Kasumi-1 (cell line): Measurements from ENCODE around the gene MAN1A1.
"Not testable (repeated sequence)": the region's sequence is repeated elsewhere in the genome, so short reads cannot be mapped to it uniquely, and the experiment has no call there.

ENCODE experiments used
- DNase-seq, 2 experiments: peaks; one replicate each; lab custom pipeline; 2025; lab: John Stamatoyannopoulos, UW

Gene MAN1A1

DNA sequence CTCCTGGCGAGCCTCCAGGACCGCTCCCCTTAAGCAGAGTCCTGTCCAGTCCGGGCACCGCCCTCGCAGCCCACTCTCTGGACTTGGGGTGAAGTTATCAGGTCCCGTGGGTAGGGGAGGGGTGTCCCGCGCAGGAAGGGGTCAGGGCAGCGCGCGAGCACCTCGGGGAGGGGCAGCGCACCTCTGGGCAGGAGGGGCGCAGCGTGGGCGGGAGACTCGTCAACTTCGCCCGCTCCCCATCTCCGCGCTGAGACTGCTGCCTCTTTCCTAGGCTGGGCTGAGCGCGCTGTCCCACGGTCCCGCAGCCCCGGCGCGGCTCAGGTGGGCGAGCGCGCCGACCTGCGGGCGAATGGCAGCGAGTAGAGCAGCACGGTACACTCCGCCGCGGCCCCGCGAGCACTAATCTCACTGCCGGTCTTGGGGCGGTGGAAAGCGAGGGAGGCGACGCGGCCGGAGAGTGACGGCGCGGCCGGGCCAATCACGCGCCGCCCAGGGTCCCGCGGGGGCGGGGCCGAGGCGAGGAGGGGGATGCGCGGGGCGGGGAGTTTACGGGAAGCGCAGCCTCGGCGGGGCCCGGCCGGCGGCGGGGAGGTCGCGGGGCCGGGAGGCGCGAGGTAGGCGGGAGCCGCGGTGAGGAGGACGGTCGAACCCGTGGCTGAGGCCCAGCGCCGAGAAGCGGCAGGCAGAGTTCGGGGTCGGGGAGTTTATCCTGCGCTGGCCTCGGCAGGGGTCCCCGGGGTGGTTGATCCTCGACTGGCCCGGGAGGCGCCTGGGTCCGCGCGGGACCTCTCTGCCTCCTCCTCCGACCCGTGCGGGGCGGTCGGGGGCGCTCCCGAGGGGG, at the start of gene MAN1A1:
Gene MAN1A1, minus strand, starts transcription at position 401 of the 841 bp plus-strand sequence. CDS start 696 bp downstream, outside the sequence.
- peak; percentile 56 to 57 for DNase-seq

- DNase-seq = no peak
These were observed 45.6 kb upstream of the MAN1A1 start for GRCh38 chr6:119395192-119395591.

DNA sequence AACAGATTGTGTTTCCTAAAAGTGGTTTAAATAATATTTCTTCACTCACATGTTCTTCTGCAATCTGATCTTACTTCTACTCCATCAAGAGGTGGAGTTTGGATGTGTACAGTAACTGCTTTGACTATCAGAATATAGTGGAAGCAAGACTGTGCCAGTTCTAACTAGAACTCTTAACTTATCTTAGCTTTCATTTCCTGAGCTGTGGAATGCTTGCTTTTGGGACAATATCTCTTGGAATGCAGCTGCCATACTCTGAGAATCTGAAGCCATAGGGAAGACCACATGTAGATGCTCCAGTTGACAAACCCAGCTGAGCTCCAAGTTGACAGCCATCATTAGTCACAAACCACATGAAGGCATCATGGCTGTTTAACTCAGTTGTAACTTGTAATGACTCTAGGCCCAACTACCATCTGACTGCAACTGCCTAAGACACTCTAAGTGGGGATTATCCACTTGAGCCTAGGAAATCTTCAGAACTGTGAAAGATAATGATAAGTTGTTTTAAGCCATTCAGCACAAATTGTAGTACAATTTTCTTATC, 40.8 kb upstream of the MAN1A1 start:
- no peak for DNase-seq

GRCh38 chr6:119385994-119386393, 36.4 kb upstream of the MAN1A1 start:
- DNase-seq = no peak

GRCh38 chr6:119384444-119384843, 34.9 kb upstream of the MAN1A1 start:
- DNase-seq = no peak

- DNase-seq = no peak
These were observed 30.2 kb upstream of the MAN1A1 start for GRCh38 chr6:119379809-119380208.

- DNase-seq = not testable (repeated sequence)
These were observed 27.5 kb upstream of the MAN1A1 start for GRCh38 chr6:119377043-119377442.

DNA sequence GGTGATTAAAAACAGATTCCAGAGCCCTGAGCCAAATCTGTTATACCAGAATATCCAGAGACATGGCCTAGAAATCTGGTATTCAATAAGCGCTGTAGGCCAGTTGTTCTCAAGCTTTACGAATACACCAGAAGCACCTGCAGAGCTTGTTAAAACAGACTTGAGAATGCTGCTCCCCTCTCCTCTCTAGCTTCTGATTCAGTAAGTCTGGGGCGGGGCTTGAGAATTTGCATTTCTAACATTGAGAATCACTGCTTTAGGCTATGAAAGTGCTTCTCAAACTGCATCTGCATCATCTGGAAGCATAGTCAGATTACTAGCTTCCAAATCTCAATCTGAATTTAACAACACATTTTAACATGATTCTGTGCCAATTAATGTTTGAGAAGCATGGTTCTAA, 20.5 kb upstream of the MAN1A1 start:
- DNase-seq = no peak

DNA sequence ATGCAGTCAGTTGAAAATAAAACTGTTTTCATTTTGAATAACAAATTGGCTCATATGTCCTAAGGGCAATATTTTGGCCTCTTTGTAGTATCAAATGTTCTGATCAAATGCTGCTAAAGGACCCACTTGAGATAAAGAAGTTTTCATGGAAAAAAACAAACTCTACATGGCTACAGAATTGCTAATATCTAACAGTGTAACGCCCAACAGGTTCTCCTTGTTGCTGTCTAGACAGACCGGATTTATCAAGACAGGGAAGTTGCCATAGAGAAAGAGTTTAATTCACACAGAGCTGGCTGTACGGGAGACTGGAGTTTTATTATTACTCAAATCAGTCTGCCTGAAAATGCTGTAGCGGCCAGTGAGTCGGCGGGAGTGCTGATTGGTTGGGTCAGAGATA, 19.4 kb upstream of the MAN1A1 start:
- no peak for DNase-seq

DNA sequence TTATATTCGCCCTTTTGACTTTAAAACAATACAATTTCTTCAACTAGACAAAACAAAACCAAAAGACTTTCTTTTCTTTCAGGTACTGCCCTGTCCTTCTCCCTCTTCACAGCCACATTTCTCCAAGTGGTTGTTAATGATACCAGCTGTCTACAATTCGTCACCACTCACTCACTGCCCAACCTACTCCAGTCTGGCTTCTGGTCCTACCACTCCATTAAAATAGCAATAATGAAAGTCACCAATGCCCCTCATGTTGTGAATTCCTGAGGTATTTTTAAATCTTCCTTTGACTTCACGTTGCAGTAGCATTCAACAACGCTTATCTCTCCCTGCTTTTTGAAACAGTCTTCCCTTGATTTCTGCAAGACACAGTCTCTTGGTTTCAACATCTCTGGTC, 11.6 kb upstream of the MAN1A1 start:
- no peak for DNase-seq

DNA sequence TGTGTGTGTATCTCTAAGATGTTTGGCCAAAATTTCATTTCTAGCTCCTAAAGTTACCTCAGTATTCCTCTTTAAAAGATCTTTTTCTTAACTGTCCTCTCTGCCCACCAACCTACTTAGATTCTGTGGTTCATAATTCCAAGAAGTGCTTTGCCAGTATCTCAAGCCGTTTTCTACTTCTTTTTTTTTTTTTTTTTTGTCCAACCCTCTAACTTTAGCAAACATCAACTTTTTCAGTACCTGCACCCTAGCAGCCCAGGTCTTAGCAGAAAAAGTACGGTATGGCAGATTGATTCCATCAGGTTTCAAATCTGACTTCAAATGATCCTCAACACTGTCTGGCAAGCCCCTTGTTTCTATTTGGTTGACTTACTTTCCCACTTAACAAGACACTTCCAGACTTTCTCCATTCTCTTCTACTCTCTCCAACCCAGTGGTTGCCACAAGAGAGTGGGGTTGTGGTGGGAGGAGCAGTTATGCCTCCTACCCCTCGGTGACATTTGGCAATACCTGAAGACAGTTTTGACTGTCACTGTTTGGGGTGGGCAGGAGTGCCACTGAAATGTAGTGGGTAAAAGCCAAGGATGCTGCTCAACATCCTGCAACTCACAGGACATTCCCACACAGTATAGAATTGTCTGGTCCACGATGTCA, 10.8 kb upstream of the MAN1A1 start:
- DNase-seq = no peak

GRCh38 chr6:119355890-119356289, 6.3 kb upstream of the MAN1A1 start:
- DNase-seq = no peak

DNA sequence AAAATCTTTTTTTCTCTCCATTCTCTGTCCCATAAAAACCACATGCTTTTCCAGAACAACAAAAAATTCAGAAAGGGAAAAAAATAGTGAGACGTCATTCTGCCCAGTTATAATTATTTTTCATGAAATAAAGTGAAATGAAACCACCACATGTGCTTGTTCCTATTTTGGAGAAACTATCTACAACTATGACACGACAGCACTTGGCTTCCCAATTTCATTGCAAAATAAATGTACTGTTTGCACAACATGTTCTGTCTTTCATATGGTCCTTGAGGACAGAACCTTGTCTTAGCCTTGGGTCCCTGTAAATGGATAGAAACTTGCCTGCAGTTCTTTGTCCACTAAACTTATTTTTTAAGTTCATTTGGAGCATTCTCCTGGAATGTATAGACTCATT, 5.6 kb upstream of the MAN1A1 start:
- DNase-seq = no peak

DNA sequence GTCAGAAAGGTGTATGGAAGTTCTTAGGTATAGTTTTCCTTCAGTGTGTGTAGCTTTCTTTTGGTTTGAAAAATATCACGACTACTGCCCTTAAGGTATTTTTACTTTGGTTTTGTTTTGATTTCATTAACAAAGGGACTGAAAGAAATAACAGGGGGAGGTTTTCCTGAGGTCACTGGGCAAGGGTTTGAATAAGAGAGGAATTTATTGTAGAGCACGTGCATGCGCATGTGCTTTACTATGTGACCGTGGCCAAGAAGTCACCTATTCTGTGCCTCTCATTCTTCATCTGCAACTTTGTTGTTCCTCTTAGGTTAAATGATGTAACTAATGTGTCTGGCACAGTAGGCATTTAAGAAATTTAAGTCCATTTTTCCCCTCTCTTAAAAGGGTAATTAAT, 4.1 kb upstream of the MAN1A1 start:
- no peak for DNase-seq

GRCh38 chr6:119352001-119352400, 2.4 kb upstream of the MAN1A1 start:
- no peak for DNase-seq

- peak; percentile 43 to 48 for DNase-seq
These were observed 1.4 kb upstream of the MAN1A1 start for GRCh38 chr6:119350952-119351372.

- peak; percentile 16 to 65 for DNase-seq
These were observed 816 bp upstream of the MAN1A1 start for GRCh38 chr6:119350202-119350951.

- peak in 1 of 2 experiments; percentile 14 for DNase-seq
These were observed 707 bp downstream of the MAN1A1 start for GRCh38 chr6:119348748-119349360.

- DNase-seq = no peak
These were observed 1.3 kb downstream of the MAN1A1 start for GRCh38 chr6:119348096-119348747.

DNA sequence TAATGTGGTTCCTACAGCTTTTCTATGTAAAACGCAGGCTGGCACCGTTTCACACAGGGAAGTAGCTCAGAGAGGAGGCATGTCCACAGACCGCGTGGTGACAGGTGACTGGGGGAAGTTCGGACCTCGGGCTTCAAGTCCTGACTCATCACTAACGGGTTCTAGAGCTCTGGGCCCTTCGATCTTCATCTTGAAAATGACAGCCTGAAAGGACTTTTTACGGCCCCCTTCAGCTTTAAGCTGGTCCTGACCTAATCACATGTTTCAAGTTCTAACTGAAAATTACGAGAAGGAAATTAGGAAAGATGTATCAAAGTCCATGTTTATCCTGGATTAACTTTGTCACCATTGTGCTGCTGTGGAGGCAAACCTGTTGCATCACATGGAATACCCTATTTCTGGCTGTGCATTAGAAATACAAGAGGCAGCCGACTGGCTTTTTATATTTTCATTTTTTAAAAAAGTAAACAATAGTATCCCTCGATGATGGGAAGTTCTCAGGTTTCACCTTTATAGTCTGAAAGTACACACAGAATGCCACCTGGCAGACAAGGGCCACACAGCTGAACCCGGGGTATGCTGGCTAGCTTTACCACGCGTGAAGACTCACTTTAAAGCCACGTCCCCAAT, 2.0 kb downstream of the MAN1A1 start:
- DNase-seq = no peak

DNA sequence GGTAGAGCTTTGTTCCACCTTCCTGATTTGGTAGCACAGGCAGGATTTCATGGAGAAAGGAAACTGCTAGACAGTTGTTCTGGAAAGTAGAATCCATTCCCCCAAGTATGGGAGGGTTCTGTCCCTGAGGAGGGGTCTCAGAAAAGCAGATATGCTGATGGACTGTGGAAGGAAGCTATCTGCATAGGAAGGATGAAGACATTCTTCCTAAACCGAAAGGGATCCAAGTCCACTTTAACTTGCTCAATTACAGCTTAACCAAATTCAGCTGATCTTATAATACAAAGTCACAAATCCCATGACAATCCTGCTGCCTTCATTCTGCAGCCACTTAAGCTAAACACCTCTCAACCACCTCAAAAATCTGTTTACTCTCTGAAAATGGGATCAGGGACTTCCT, 2.6 kb downstream of the MAN1A1 start:
- DNase-seq = no peak
